Effector memory CD4-positive, alpha-beta T cell (primary cell): ENCODE results near the gene FAM120B.
"Not testable (repeated sequence)": the region's sequence is repeated elsewhere in the genome, so short reads cannot be mapped to it uniquely, and the experiment has no call there.

ENCODE experiments used
- DNase-seq, 3 donors: peaks; one replicate each; pipeline ENCODE4 v3.0.0-alpha.2; 2020
- H3K27ac ChIP-seq: 2 replicates; pipeline ENCODE4 v1.7.0; 2013; ENCODE audit warnings: mild to moderate bottlenecking, low read length, moderate library complexity; ENCODE audit not compliant: insufficient read depth, poor library complexity, severe bottlenecking
- H3K27me3 ChIP-seq: replicated peaks from 2 replicates; pipeline ENCODE4 v1.7.0; 2013; ENCODE audit warnings: mild to moderate bottlenecking, low read length; ENCODE audit not compliant: insufficient read depth, control insufficient read depth, poor library complexity, severe bottlenecking
- H3K36me3 ChIP-seq: 2 replicates; pipeline ENCODE4 v1.7.0; 2013; ENCODE audit warnings: mild to moderate bottlenecking, low read length, moderate library complexity; ENCODE audit not compliant: control insufficient read depth, insufficient read depth
- H3K4me1 ChIP-seq: 2 replicates; pipeline ENCODE4 v1.7.0; 2013; ENCODE audit warnings: low read length, mild to moderate bottlenecking; ENCODE audit not compliant: control insufficient read depth, insufficient read depth, poor library complexity, severe bottlenecking
- H3K4me3 ChIP-seq: 2 replicates; pipeline ENCODE4 v1.7.0; 2013; ENCODE audit warnings: low read length, low read depth, mild to moderate bottlenecking; ENCODE audit not compliant: insufficient read depth, poor library complexity, severe bottlenecking
- H3K9me3 ChIP-seq: 2 replicates; pipeline ENCODE4 v1.7.0; 2013; ENCODE audit warnings: mild to moderate bottlenecking, low read length, moderate library complexity; ENCODE audit not compliant: control insufficient read depth

Gene FAM120B

GRCh38 chr6:170399955-170400558 is 93.5 kb downstream of the FAM120B start:
- H3K27ac ChIP-seq, H3K4me1 ChIP-seq, H3K4me3 ChIP-seq, H3K27me3 ChIP-seq, DNase-seq, H3K9me3 ChIP-seq: not testable (repeated sequence)
- H3K36me3 ChIP-seq: peaks cover 66% of the 10 kb centered on the region

- peaks cover 51% of the 10 kb centered on the region for H3K36me3 ChIP-seq
- no peak overlapping the region for H3K27ac ChIP-seq
- H3K4me3 ChIP-seq: no peak overlapping the region
- H3K27me3 ChIP-seq: no peaks in the 10 kb centered on the region
- no peaks in the 10 kb centered on the region for H3K4me1 ChIP-seq
- H3K9me3 ChIP-seq: no peaks in the 10 kb centered on the region
- no peak for DNase-seq
Measured at GRCh38 chr6:170402318-170403040, 95.9 kb downstream of the FAM120B start.

- H3K36me3 ChIP-seq: peaks cover 49% of the 10 kb centered on the region
- H3K4me1 ChIP-seq: no peaks in the 10 kb centered on the region
- H3K27me3 ChIP-seq: no peaks in the 10 kb centered on the region
- no peak overlapping the region for H3K27ac ChIP-seq
- DNase-seq: no peak
- H3K4me3 ChIP-seq: no peak overlapping the region
- H3K9me3 ChIP-seq: no peaks in the 10 kb centered on the region
Measured at GRCh38 chr6:170403451-170403850, 96.9 kb downstream of the FAM120B start.

- Histone ChIP-seq H3K4me1 (no peaks in the 10 kb centered on the region), H3K27ac (no peak overlapping the region), H3K9me3 (no peaks in the 10 kb centered on the region), H3K4me3 (no peak overlapping the region), H3K36me3 (peaks cover 49% of the 10 kb centered on the region), H3K27me3 (no peaks in the 10 kb centered on the region)
- DNase-seq: no peak
Measured at GRCh38 chr6:170404036-170404435, 97.5 kb downstream of the FAM120B start.

DNA sequence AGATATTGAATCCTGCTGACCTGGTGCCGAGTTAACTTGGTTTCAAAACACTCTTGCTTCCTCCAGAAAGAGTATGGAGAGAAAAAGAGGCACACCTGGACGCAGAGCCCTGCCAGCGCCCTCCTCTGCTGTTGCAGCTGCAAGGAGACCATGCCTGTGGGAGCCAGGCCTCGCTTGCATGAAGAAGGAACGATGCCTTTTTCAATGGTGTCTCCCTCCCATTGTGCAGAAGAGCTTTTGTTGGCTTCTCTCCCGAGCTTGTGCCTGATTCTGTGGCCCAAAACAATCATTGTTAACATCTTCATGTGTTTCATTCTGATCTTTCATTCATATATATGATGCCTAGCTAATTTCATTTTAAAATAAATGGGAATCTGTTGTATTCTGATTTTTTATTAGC is 98.1 kb downstream of the FAM120B start:
- Histone ChIP-seq H3K27ac (no peak overlapping the region), H3K4me1 (no peaks in the 10 kb centered on the region), H3K4me3 (no peak overlapping the region), H3K27me3 (no peaks in the 10 kb centered on the region), H3K9me3 (no peaks in the 10 kb centered on the region), H3K36me3 (peaks cover 49% of the 10 kb centered on the region)
- no peak for DNase-seq

DNA sequence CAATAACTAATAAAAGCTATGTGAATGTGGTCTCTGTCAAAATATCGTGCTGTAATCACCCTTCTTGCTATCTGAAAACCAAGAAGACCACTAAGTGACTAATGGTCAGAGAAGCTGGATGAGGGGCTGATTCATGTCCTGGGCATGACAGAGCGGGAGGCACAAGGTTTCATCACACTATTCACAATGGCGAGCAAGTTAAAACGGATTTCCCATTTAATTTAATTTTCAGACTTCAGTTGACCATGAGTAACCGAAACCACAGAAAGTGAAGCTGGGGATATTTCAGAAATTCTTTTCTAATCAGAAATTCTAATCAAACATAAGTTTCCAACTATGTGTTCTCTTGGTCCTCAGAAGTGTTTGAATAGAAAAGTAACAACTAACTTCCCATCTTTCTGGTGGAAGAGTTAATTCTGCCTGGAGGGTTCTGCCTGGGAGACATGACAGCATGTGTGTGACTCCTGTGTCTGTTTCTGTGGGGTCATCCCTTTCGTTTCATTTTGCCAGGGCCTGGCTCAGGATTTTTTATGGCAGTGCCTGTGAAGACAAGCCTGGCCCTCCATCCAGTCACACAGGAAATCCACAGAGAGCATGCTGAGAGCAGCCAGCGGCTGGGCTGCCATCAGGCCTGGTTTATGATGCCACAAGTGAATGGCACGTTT is 98.9 kb downstream of the FAM120B start:
- peaks cover 47% of the 10 kb centered on the region for H3K36me3 ChIP-seq
- no peak overlapping the region for H3K27ac ChIP-seq
- no peak for DNase-seq
- H3K9me3 ChIP-seq: no peaks in the 10 kb centered on the region
- no peaks in the 10 kb centered on the region for H3K4me1 ChIP-seq
- H3K4me3 ChIP-seq: no peak overlapping the region
- H3K27me3 ChIP-seq: no peaks in the 10 kb centered on the region

- H3K9me3 ChIP-seq: no peaks in the 10 kb centered on the region
- H3K4me1 ChIP-seq: no peaks in the 10 kb centered on the region
- H3K4me3 ChIP-seq: no peak overlapping the region
- no peak for DNase-seq
- H3K36me3 ChIP-seq: peaks cover 30% of the 10 kb centered on the region
- no peak overlapping the region for H3K27ac ChIP-seq
- no peaks in the 10 kb centered on the region for H3K27me3 ChIP-seq
Measured at GRCh38 chr6:170407200-170407599, 100.6 kb downstream of the FAM120B start.

DNA sequence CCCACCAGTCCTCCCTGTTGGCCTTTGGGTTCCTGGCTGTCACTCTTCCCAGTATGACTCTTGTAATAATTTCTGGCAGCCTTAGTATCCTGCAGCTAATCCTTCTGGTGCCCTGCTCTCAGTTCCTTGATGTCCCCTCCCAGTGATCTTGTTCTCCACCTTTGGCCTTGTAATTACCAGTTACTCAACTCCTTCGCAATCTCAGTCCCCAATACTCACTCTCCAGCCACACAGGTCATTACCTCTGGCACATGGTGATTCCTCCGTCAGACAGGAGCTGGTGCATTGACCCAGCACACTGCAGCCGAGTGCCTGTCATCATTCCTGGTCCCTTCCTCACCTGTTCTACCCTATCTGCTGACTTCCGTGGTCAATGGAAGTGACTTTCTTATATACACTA is 101.4 kb downstream of the FAM120B start:
- no peak overlapping the region for H3K4me3 ChIP-seq
- no peaks in the 10 kb centered on the region for H3K4me1 ChIP-seq
- peaks cover 23% of the 10 kb centered on the region for H3K36me3 ChIP-seq
- DNase-seq: no peak
- H3K27me3 ChIP-seq: no peaks in the 10 kb centered on the region
- H3K9me3 ChIP-seq: no peaks in the 10 kb centered on the region
- H3K27ac ChIP-seq: no peak overlapping the region

- not testable (repeated sequence) for H3K36me3 ChIP-seq, DNase-seq, H3K27ac ChIP-seq, H3K9me3 ChIP-seq, H3K4me1 ChIP-seq, H3K27me3 ChIP-seq, H3K4me3 ChIP-seq
Measured at GRCh38 chr6:170409746-170410145, 103.2 kb downstream of the FAM120B start.

DNA sequence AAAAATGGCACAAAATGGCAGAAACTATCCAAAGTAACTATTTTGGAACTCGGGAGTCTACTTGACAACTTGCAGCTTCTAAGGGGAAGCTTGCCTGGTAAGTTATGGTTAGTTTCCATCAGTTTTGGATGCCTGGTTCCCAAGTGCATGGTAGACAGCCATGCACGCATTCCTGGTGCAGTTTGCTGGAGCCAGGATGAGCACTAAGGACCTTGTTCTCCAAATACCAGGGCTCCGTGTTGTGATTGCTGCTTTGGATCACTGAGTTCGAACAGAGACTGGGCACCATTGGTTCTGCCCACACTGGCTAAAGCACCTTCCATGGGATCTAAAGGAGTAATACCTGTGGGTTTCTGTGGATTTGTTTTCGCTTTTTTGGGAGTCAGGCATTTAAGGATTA is 103.7 kb downstream of the FAM120B start:
- DNase-seq: no peak
- Histone ChIP-seq H3K9me3 (no peaks in the 10 kb centered on the region), H3K4me1 (no peaks in the 10 kb centered on the region), H3K36me3 (peaks cover 4% of the 10 kb centered on the region), H3K27me3 (no peaks in the 10 kb centered on the region), H3K27ac (no peak overlapping the region), H3K4me3 (no peak overlapping the region)
